ENCODE data around the gene PRR3. TPM values are rescaled to one million over a fixed set of nuclear protein-coding genes. Genes with fewer than 3 reads are reported as not detected.
A peak's percentile ranks its signal among the peaks of the same experiment; 100 is the strongest.
"Not testable (repeated sequence)": the region's sequence is repeated elsewhere in the genome, so short reads cannot be mapped to it uniquely, and the experiment has no call there.

The PRR3 gene
- total RNA-seq, 1 experiment from 2014 or later = 21.0 TPM

- no peak for TF ChIP-seq CTCF (IDR thresholded peaks at IDR 0.05; ENCODE audit: unreplicated experiment)
- Mint-ChIP-seq H3K9me3 (ENCODE audit: low read depth, unreplicated experiment) (no peaks in the 10 kb centered on the region), H3K27ac (ENCODE audit: unreplicated experiment) (peak overlapping the region; percentile 96), H3K4me1 (ENCODE audit: low read depth, unreplicated experiment) (peaks cover 10% of the 10 kb centered on the region), H3K36me3 (ENCODE audit: insufficient read depth, unreplicated experiment) (peaks cover 25% of the 10 kb centered on the region), H3K27me3 (ENCODE audit: unreplicated experiment) (no peaks in the 10 kb centered on the region), H3K4me3 (ENCODE audit: low read depth, unreplicated experiment) (peak overlapping the region; percentile 65)
- intact Hi-C loops (cut with micrococcal nuclease; ENCODE audit: unreplicated experiment) = no loop called here
- CTCF ChIA-PET = interaction anchor here (0.6 to 1.5 kb wide), 8 partner anchors 11 to 1299 kb away, joined by 3 to 6 read pairs (median 3); no protein-coding TSS in a partner anchor
- DNase-seq = peak; percentile 88
- BruUV-seq (replicated peaks) = TSS peak; percentile 97
These were observed 40.9 kb upstream of the PRR3 start for GRCh38 chr6:30515944-30516753.

GRCh38 chr6:30516754-30517076 is 40.4 kb upstream of the PRR3 start:
- DNase-seq; H3K27me3 Mint-ChIP-seq (ENCODE audit: unreplicated experiment); H3K9me3 Mint-ChIP-seq (ENCODE audit: low read depth, unreplicated experiment); BruUV-seq (replicated peaks); intact Hi-C loops (cut with micrococcal nuclease; ENCODE audit: unreplicated experiment): not testable (repeated sequence)
- Mint-ChIP-seq H3K4me3 (ENCODE audit: low read depth, unreplicated experiment) (peak overlapping the region; percentile 65), H3K36me3 (ENCODE audit: insufficient read depth, unreplicated experiment) (peaks cover 25% of the 10 kb centered on the region), H3K27ac (ENCODE audit: unreplicated experiment) (peak overlapping the region; percentile 96), H3K4me1 (ENCODE audit: low read depth, unreplicated experiment) (peaks cover 15% of the 10 kb centered on the region)
- CTCF ChIA-PET = interaction anchor here (0.6 to 1.5 kb wide), 8 partner anchors 11 to 1298 kb away, joined by 3 to 6 read pairs (median 3); no protein-coding TSS in a partner anchor

GRCh38 chr6:30517767-30518504 is 39.2 kb upstream of the PRR3 start:
- BruUV-seq (replicated peaks); intact Hi-C loops (cut with micrococcal nuclease; ENCODE audit: unreplicated experiment); DNase-seq; H3K9me3 Mint-ChIP-seq (ENCODE audit: low read depth, unreplicated experiment); H3K27ac Mint-ChIP-seq (ENCODE audit: unreplicated experiment); H3K4me3 Mint-ChIP-seq (ENCODE audit: low read depth, unreplicated experiment); H3K27me3 Mint-ChIP-seq (ENCODE audit: unreplicated experiment): not testable (repeated sequence)
- CTCF ChIA-PET = interaction anchor here (0.9 kb wide), 1 partner anchor 14 kb away, joined by 3 read pairs; no protein-coding TSS in a partner anchor
- H3K36me3 Mint-ChIP-seq (ENCODE audit: insufficient read depth, unreplicated experiment) = peaks cover 25% of the 10 kb centered on the region
- H3K4me1 Mint-ChIP-seq (ENCODE audit: low read depth, unreplicated experiment) = peaks cover 25% of the 10 kb centered on the region

- DNase-seq; H3K27me3 Mint-ChIP-seq (ENCODE audit: unreplicated experiment); H3K27ac Mint-ChIP-seq (ENCODE audit: unreplicated experiment); H3K4me3 Mint-ChIP-seq (ENCODE audit: low read depth, unreplicated experiment); BruUV-seq (replicated peaks); H3K9me3 Mint-ChIP-seq (ENCODE audit: low read depth, unreplicated experiment); intact Hi-C loops (cut with micrococcal nuclease; ENCODE audit: unreplicated experiment): not testable (repeated sequence)
- Mint-ChIP-seq H3K4me1 (ENCODE audit: low read depth, unreplicated experiment) (peaks cover 25% of the 10 kb centered on the region), H3K36me3 (ENCODE audit: insufficient read depth, unreplicated experiment) (peaks cover 25% of the 10 kb centered on the region)
- CTCF ChIA-PET = interaction anchor here (0.9 kb wide), 1 partner anchor 14 kb away, joined by 3 read pairs; no protein-coding TSS in a partner anchor
These were observed 38.5 kb upstream of the PRR3 start for GRCh38 chr6:30518505-30519145.

GRCh38 chr6:30520522-30520921 is 36.6 kb upstream of the PRR3 start:
- Mint-ChIP-seq H3K4me3 (ENCODE audit: low read depth, unreplicated experiment) (no peak overlapping the region), H3K27ac (ENCODE audit: unreplicated experiment) (no peak overlapping the region), H3K4me1 (ENCODE audit: low read depth, unreplicated experiment) (peaks cover 25% of the 10 kb centered on the region), H3K9me3 (ENCODE audit: low read depth, unreplicated experiment) (no peaks in the 10 kb centered on the region), H3K36me3 (ENCODE audit: insufficient read depth, unreplicated experiment) (peaks cover 22% of the 10 kb centered on the region), H3K27me3 (ENCODE audit: unreplicated experiment) (no peaks in the 10 kb centered on the region)
- CTCF ChIA-PET = interaction anchor here (1.1 to 1.2 kb wide), 3 partner anchors 21 to 57 kb away, joined by 3 to 5 read pairs (median 3); no protein-coding TSS in a partner anchor
- DNase-seq = no peak
- intact Hi-C loops (cut with micrococcal nuclease; ENCODE audit: unreplicated experiment) = no loop called here
- no peak for TF ChIP-seq CTCF (IDR thresholded peaks at IDR 0.05; ENCODE audit: unreplicated experiment)
- no TSS peak for BruUV-seq (replicated peaks)

- intact Hi-C loops (cut with micrococcal nuclease; ENCODE audit: unreplicated experiment); H3K27ac Mint-ChIP-seq (ENCODE audit: unreplicated experiment); H3K27me3 Mint-ChIP-seq (ENCODE audit: unreplicated experiment); BruUV-seq (replicated peaks); H3K9me3 Mint-ChIP-seq (ENCODE audit: low read depth, unreplicated experiment); H3K4me3 Mint-ChIP-seq (ENCODE audit: low read depth, unreplicated experiment): not testable (repeated sequence)
- peaks cover 16% of the 10 kb centered on the region for H3K36me3 Mint-ChIP-seq (ENCODE audit: insufficient read depth, unreplicated experiment)
- H3K4me1 Mint-ChIP-seq (ENCODE audit: low read depth, unreplicated experiment) = peaks cover 25% of the 10 kb centered on the region
- peak; percentile 71 for DNase-seq
- CTCF ChIA-PET = interaction anchor here (0.8 to 1.2 kb wide), 6 partner anchors 11 to 57 kb away, joined by 3 to 5 read pairs (median 3); no protein-coding TSS in a partner anchor
These were observed 36.0 kb upstream of the PRR3 start for GRCh38 chr6:30521082-30521481.

- BruUV-seq (replicated peaks); intact Hi-C loops (cut with micrococcal nuclease; ENCODE audit: unreplicated experiment); H3K27me3 Mint-ChIP-seq (ENCODE audit: unreplicated experiment); H3K27ac Mint-ChIP-seq (ENCODE audit: unreplicated experiment); H3K4me3 Mint-ChIP-seq (ENCODE audit: low read depth, unreplicated experiment); H3K9me3 Mint-ChIP-seq (ENCODE audit: low read depth, unreplicated experiment); DNase-seq: not testable (repeated sequence)
- H3K4me1 Mint-ChIP-seq (ENCODE audit: low read depth, unreplicated experiment) = peaks cover 25% of the 10 kb centered on the region
- CTCF ChIA-PET = interaction anchor here (0.8 to 1.0 kb wide), 3 partner anchors 10 to 40 kb away, joined by 3 read pairs; no protein-coding TSS in a partner anchor
- H3K36me3 Mint-ChIP-seq (ENCODE audit: insufficient read depth, unreplicated experiment) = peaks cover 10% of the 10 kb centered on the region
These were observed 35.1 kb upstream of the PRR3 start for GRCh38 chr6:30521952-30522351.

All from Calu3 (cell line).